IMR-90 (cell line): ENCODE measurements around the gene CH25H. TPM values are rescaled to one million over a fixed set of nuclear protein-coding genes. Genes with fewer than 3 reads are reported as not detected.
"Not testable (repeated sequence)": the region's sequence is repeated elsewhere in the genome, so short reads cannot be mapped to it uniquely, and the experiment has no call there.

Experiments
- ATAC-seq: fragments of 200-7000 bp; cut with Tn5 transposase; 2 replicates; pipeline ENCODE4 v1.9.1; 2020; ENCODE audit warnings: low read depth, mild to moderate bottlenecking, moderate library complexity
- BruUV-seq: library from RNA; stranded (reverse); fragments of 400-500 nt; replicated peaks from 2 replicates; lab custom pipeline; 2021; lab: Mats Ljungman, UMichigan
- CTCF ChIA-PET: fragments of 300-600 bp; formaldehyde crosslinking; extraction: SDS; loops from one replicate; lab custom pipeline; 2021; ENCODE audit warnings: antibody characterized with exemption; lab: Yijun Ruan, JAX
- POLR2A ChIA-PET: fragments of 300-600 bp; sonication (Branson Sonifier 250); formaldehyde crosslinking; loops from one replicate; lab custom pipeline; 2022; ENCODE audit warnings: antibody characterized with exemption; ENCODE audit not compliant: unreplicated experiment; lab: Charles Lee
- DNase-seq: peaks from one replicate; pipeline ENCODE4 v3.0.0; 2013
- H2AFZ ChIP-seq: replicated peaks from 2 replicates; pipeline ENCODE3; 2013; ENCODE audit warnings: low read length, mild to moderate bottlenecking; ENCODE audit not compliant: poor library complexity
- H2AK5ac ChIP-seq: 2 replicates; pipeline ENCODE4 v1.6.1; 2013; ENCODE audit warnings: low read depth, low read length, inconsistent platforms
- H2AK9ac ChIP-seq: replicated peaks from 2 replicates; pipeline ENCODE3; 2013; ENCODE audit warnings: mild to moderate bottlenecking, low read depth, low read length, moderate library complexity; ENCODE audit not compliant: poor library complexity
- H2BK120ac ChIP-seq: 2 replicates; pipeline ENCODE4 v1.6.1; 2013; ENCODE audit warnings: low read depth, low read length, inconsistent platforms
- H2BK15ac ChIP-seq: 3 replicates; pipeline ENCODE4 v1.6.1; 2013; ENCODE audit warnings: low read depth, low read length, inconsistent platforms
- H2BK20ac ChIP-seq: 2 replicates; pipeline ENCODE4 v1.6.1; 2013; ENCODE audit warnings: low read depth, mild to moderate bottlenecking, inconsistent platforms, low read length, moderate library complexity
- H2BK5ac ChIP-seq: 2 replicates; pipeline ENCODE4 v1.6.1; 2013; ENCODE audit warnings: mild to moderate bottlenecking, low read depth, low read length, inconsistent platforms; ENCODE audit not compliant: poor library complexity, severe bottlenecking
- H3K14ac ChIP-seq: replicated peaks from 2 replicates; pipeline ENCODE4 v1.6.1; 2013; ENCODE audit warnings: low read depth, low read length, inconsistent platforms
- H3K18ac ChIP-seq: 2 replicates; pipeline ENCODE4 v1.6.1; 2013; ENCODE audit warnings: low read depth, low read length, control low read depth
- H3K23ac ChIP-seq: 2 replicates; pipeline ENCODE4 v1.6.1; 2013; ENCODE audit warnings: low read depth, low read length, inconsistent platforms
- H3K27ac ChIP-seq: 2 replicates; pipeline ENCODE4 v1.5.1; 2013; ENCODE audit warnings: mild to moderate bottlenecking, control low read depth, low read length; ENCODE audit not compliant: insufficient read depth
- H3K27me3 ChIP-seq: 2 replicates; pipeline ENCODE4 v1.6.1; 2013; ENCODE audit warnings: low read length; ENCODE audit not compliant: control insufficient read depth, insufficient read depth
- H3K36me3 ChIP-seq: 2 replicates; pipeline ENCODE4 v1.6.1; 2013; ENCODE audit warnings: low read length, mixed read lengths; ENCODE audit not compliant: control insufficient read depth, insufficient read depth
- H3K4ac ChIP-seq: 2 replicates; pipeline ENCODE4 v1.6.1; 2013; ENCODE audit warnings: low read depth, low read length, inconsistent platforms
- H3K4me1 ChIP-seq: 2 replicates; pipeline ENCODE4 v1.6.1; 2013; ENCODE audit warnings: low read length, mixed read lengths; ENCODE audit not compliant: control insufficient read depth, insufficient read depth
- H3K4me2 ChIP-seq: 2 replicates; pipeline ENCODE4 v1.6.1; 2013; ENCODE audit warnings: low read depth, mild to moderate bottlenecking, control low read depth, low read length, moderate library complexity
- H3K4me3 ChIP-seq: 2 replicates; pipeline ENCODE4 v1.5.1; 2013; ENCODE audit warnings: low read depth, mild to moderate bottlenecking, control low read depth, low read length, moderate library complexity; ENCODE audit not compliant: insufficient read depth
- H3K56ac ChIP-seq: 2 replicates; pipeline ENCODE4 v1.6.1; 2013; ENCODE audit warnings: low read length, inconsistent platforms; ENCODE audit not compliant: insufficient read depth; ENCODE audit errors: extremely low read depth
- H3K79me1 ChIP-seq, 2 experiments: 2 replicates each; pipeline ENCODE4 v1.6.1; 2013; ENCODE audit warnings: low read length in 2 of 2, inconsistent platforms in 1 of 2, low read depth in 1 of 2
- H3K9ac ChIP-seq: 2 replicates; pipeline ENCODE4 v1.6.1; 2013; ENCODE audit warnings: low read depth, low read length, control low read depth
- H3K9me1 ChIP-seq: 2 replicates; pipeline ENCODE4 v1.6.1; 2013; ENCODE audit warnings: low read length, inconsistent platforms; ENCODE audit not compliant: insufficient read depth
- H3K9me3 ChIP-seq: 2 replicates; pipeline ENCODE4 v1.6.1; 2013; ENCODE audit warnings: low read length; ENCODE audit not compliant: control insufficient read depth, insufficient read depth
- H4K20me1 ChIP-seq: 2 replicates; pipeline ENCODE4 v1.6.1; 2013; ENCODE audit warnings: low read length, inconsistent platforms; ENCODE audit not compliant: insufficient read depth
- H4K5ac ChIP-seq: 2 replicates; pipeline ENCODE4 v1.6.1; 2013; ENCODE audit warnings: mild to moderate bottlenecking, low read depth, low read length, control low read depth
- H4K8ac ChIP-seq, 2 experiments: 2 replicates each; pipeline ENCODE4 v1.6.1; 2013; ENCODE audit warnings: low read depth in 2 of 2, low read length in 2 of 2, control low read depth in 1 of 2, inconsistent platforms in 1 of 2
- H4K91ac ChIP-seq: 2 replicates; pipeline ENCODE4 v1.6.1; 2013; ENCODE audit warnings: low read depth, low read length, inconsistent platforms; ENCODE audit not compliant: insufficient read depth
- CTCF ChIP-seq: conservative IDR thresholded peaks from 2 replicates; pipeline ENCODE4 v1.5.1; 2012; ENCODE audit warnings: mild to moderate bottlenecking, low read depth, low read length, improper control_type of control experiment
- MXI1 ChIP-seq: IDR thresholded peaks from 2 replicates; pipeline ENCODE4 v1.6.1; 2012; ENCODE audit warnings: low read depth, mild to moderate bottlenecking, low read length, moderate library complexity, borderline replicate concordance
- RAD21 ChIP-seq: IDR thresholded peaks from 2 replicates; pipeline ENCODE4 v1.6.1; 2012; ENCODE audit warnings: low read length, improper control_type of control experiment
- RCOR1 ChIP-seq: IDR thresholded peaks from 2 replicates; pipeline ENCODE4 v1.6.1; 2012; ENCODE audit warnings: mild to moderate bottlenecking, low read length, improper control_type of control experiment; ENCODE audit not compliant: insufficient replicate concordance
- SMC3 ChIP-seq: fragments of 150-350 bp; IDR thresholded peaks from 2 replicates; pipeline ENCODE4 v1.6.1; 2016; ENCODE audit warnings: low read depth, mild to moderate bottlenecking, antibody characterized with exemption, low read length, moderate library complexity
- WGBS, 2 experiments: methylation state at CpG; one replicate each; pipeline versions ENCODE4 v1.1.5 to v1.1.7; 2013; ENCODE audit warnings: missing lambda C conversion rate in 2 of 2; ENCODE audit not compliant: insufficient read length in 1 of 2; ENCODE audit errors: extremely low coverage in 2 of 2; 5-methylcytosine and 5-hydroxymethylcytosine counted together
- dilution Hi-C: fragments of 300-500 bp; cut with HindIII; formaldehyde crosslinking; loops from one replicate; pipeline ENCODE4 v1.14.3; 2018; ENCODE audit warnings: low sequenced_read_pairs; ENCODE audit not compliant: unreplicated experiment
- in situ Hi-C: fragments of 300-500 bp; cut with MboI; formaldehyde crosslinking; loops from 3 replicates; pipeline ENCODE4 v1.14.3; 2019; ENCODE audit warnings: low sequenced_read_pairs, inconsistent platforms, mixed read lengths
- intact Hi-C: fragments of 100-400 bp; cut with micrococcal nuclease; formaldehyde crosslinking; loops from 2 replicates; pipeline ENCODE4 v1.10.0; 2022
- polyA plus RNA-seq, 3 experiments: library from polyadenylated mRNA; depleted of rRNA; stranded (reverse); fragments of >200 nt; gene quantifications; 2 replicates each; pipeline ENCODE4 v1.2.3, GENCODE V29; 2012; ENCODE audit warnings: low replicate concordance in 1 of 3
- total RNA-seq: library from RNA; depleted of rRNA; stranded (reverse); fragments of >200 nt; gene quantifications from 2 replicates; pipeline ENCODE4 v1.2.3, GENCODE V29; 2012

The CH25H gene
- total and polyA plus RNA-seq, 2 of the 4 experiments (the other 2 are of a cell fraction), result 0.12 to 0.18 TPM

GRCh38 chr10:89197473-89197872 lies 9.6 kb downstream of the CH25H start:
- Histone ChIP-seq H3K4ac (no peak overlapping the region), H2AFZ (no peak overlapping the region), H3K14ac (no peak overlapping the region), H3K9me1 (peaks cover 2% of the 10 kb centered on the region; the same call in 1 of the 2 replicates), H2BK120ac (no peak overlapping the region), H4K8ac (no peak overlapping the region), H4K91ac (no peak overlapping the region), H3K23ac (no peak overlapping the region), H2BK20ac (no peak overlapping the region), H3K9me3 (no peaks in the 10 kb centered on the region), H3K4me3 (no peak overlapping the region), H3K27me3 (peaks cover 2% of the 10 kb centered on the region; the same call in 1 of the 2 replicates), H3K36me3 (no peaks in the 10 kb centered on the region), H3K4me1 (peaks cover 9% of the 10 kb centered on the region), H2BK15ac (no peak overlapping the region), H3K18ac (no peak overlapping the region), H2AK5ac (no peak overlapping the region; the same call in 1 of the 2 replicates), H3K79me1 (no peaks in the 10 kb centered on the region), H2AK9ac (no peak overlapping the region), H4K20me1 (no peaks in the 10 kb centered on the region), H3K27ac (no peak overlapping the region), H3K9ac (no peak overlapping the region), H4K5ac (no peak overlapping the region), H3K56ac (no peak overlapping the region), H3K4me2 (no peak overlapping the region), H2BK5ac (no peak overlapping the region)
- no CpG with 5 or more reads among the region's 4 CpGs for WGBS, 2 experiments
- in situ Hi-C loops, result no loop called here
- no TSS peak for BruUV-seq
- DNase-seq, result no peak
- TF ChIP-seq RAD21, result no peak
- no peak for TF ChIP-seq SMC3
- no peak for TF ChIP-seq CTCF
- TF ChIP-seq MXI1, result no peak
- no peak for TF ChIP-seq RCOR1
- ChIA-PET CTCF (interaction anchor here (1.0 kb wide), 1 partner anchor 30 kb away, joined by 4 read pairs; no protein-coding TSS in a partner anchor), POLR2A (interaction anchor here (0.6 kb wide), 1 partner anchor 30 kb away, joined by 4 read pairs; no protein-coding TSS in a partner anchor)
- no peak for ATAC-seq
- dilution Hi-C loops, result no loop called here
- intact Hi-C loops, result no loop called here

- POLR2A ChIA-PET, DNase-seq, H3K9me3 ChIP-seq, H3K4me2 ChIP-seq, H3K9me1 ChIP-seq, ATAC-seq, H3K18ac ChIP-seq, H3K27ac ChIP-seq, H4K91ac ChIP-seq, H3K56ac ChIP-seq, H3K9ac ChIP-seq, H2BK120ac ChIP-seq, dilution Hi-C loops, H3K4me1 ChIP-seq, H2BK20ac ChIP-seq, H2BK5ac ChIP-seq, H2AK5ac ChIP-seq, H4K20me1 ChIP-seq, CTCF ChIA-PET, H3K36me3 ChIP-seq, H2BK15ac ChIP-seq, H4K8ac ChIP-seq, in situ Hi-C loops, H2AK9ac ChIP-seq, H4K5ac ChIP-seq, H3K14ac ChIP-seq, H3K23ac ChIP-seq, H3K4ac ChIP-seq, H3K79me1 ChIP-seq, BruUV-seq, H3K4me3 ChIP-seq, H3K27me3 ChIP-seq, H2AFZ ChIP-seq, intact Hi-C loops: not testable (repeated sequence)
- WGBS, 2 experiments, result 100% methylated on average over 2 of the region's 3 CpGs; no CpG with 5 or more reads in 1 of the 2 experiments
Observed at GRCh38 chr10:89191301-89191700, 15.8 kb downstream of the CH25H start.
